ENCODE data around the gene EHF. TPM values are rescaled to one million over a fixed set of nuclear protein-coding genes. Genes with fewer than 3 reads are reported as not detected.

EHF gene
- total and polyA plus RNA-seq, 9 of the 15 experiments (the other 6 are each of a cell fraction or from before 2014, with no cell fraction given) = 0.04 to 0.54 (median 0.37) TPM

DNA sequence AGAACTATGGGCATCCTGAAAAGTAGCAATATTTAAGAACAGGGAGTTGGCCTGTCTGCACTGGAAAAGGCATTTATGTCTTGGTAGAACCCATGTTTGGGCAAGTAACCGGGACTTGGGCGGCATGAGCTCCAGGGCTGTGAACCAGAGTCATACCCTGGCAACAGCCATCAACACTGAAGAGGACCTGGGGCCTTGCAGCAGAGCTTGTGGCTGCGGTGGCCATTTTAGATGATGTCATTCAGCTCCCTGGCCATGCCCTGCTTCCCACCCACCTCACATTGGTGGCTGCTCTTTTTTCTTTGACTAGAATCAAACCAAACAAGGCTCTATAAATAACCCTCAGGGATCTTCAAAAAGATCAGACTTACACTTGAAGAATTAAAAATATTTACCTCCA lies 26.6 kb downstream of the EHF start (continued):
- TF ChIP-seq, protein P1, sequence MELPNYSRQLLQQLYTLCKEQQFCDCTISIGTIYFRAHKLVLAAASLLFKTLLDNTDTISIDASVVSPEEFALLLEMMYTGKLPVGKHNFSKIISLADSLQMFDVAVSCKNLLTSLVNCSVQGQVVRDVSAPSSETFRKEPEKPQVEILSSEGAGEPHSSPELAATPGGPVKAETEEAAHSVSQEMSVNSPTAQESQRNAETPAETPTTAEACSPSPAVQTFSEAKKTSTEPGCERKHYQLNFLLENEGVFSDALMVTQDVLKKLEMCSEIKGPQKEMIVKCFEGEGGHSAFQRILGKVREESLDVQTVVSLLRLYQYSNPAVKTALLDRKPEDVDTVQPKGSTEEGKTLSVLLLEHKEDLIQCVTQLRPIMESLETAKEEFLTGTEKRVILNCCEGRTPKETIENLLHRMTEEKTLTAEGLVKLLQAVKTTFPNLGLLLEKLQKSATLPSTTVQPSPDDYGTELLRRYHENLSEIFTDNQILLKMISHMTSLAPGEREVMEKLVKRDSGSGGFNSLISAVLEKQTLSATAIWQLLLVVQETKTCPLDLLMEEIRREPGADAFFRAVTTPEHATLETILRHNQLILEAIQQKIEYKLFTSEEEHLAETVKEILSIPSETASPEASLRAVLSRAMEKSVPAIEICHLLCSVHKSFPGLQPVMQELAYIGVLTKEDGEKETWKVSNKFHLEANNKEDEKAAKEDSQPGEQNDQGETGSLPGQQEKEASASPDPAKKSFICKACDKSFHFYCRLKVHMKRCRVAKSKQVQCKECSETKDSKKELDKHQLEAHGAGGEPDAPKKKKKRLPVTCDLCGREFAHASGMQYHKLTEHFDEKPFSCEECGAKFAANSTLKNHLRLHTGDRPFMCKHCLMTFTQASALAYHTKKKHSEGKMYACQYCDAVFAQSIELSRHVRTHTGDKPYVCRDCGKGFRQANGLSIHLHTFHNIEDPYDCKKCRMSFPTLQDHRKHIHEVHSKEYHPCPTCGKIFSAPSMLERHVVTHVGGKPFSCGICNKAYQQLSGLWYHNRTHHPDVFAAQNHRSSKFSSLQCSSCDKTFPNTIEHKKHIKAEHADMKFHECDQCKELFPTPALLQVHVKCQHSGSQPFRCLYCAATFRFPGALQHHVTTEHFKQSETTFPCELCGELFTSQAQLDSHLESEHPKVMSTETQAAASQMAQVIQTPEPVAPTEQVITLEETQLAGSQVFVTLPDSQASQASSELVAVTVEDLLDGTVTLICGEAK (IDR thresholded peaks at IDR 0.05) = no peak
- TF ChIP-seq, protein P1 (CRISPR knock-in tag; IDR thresholded peaks at IDR 0.05) = no peak
- TF ChIP-seq, protein P2, sequence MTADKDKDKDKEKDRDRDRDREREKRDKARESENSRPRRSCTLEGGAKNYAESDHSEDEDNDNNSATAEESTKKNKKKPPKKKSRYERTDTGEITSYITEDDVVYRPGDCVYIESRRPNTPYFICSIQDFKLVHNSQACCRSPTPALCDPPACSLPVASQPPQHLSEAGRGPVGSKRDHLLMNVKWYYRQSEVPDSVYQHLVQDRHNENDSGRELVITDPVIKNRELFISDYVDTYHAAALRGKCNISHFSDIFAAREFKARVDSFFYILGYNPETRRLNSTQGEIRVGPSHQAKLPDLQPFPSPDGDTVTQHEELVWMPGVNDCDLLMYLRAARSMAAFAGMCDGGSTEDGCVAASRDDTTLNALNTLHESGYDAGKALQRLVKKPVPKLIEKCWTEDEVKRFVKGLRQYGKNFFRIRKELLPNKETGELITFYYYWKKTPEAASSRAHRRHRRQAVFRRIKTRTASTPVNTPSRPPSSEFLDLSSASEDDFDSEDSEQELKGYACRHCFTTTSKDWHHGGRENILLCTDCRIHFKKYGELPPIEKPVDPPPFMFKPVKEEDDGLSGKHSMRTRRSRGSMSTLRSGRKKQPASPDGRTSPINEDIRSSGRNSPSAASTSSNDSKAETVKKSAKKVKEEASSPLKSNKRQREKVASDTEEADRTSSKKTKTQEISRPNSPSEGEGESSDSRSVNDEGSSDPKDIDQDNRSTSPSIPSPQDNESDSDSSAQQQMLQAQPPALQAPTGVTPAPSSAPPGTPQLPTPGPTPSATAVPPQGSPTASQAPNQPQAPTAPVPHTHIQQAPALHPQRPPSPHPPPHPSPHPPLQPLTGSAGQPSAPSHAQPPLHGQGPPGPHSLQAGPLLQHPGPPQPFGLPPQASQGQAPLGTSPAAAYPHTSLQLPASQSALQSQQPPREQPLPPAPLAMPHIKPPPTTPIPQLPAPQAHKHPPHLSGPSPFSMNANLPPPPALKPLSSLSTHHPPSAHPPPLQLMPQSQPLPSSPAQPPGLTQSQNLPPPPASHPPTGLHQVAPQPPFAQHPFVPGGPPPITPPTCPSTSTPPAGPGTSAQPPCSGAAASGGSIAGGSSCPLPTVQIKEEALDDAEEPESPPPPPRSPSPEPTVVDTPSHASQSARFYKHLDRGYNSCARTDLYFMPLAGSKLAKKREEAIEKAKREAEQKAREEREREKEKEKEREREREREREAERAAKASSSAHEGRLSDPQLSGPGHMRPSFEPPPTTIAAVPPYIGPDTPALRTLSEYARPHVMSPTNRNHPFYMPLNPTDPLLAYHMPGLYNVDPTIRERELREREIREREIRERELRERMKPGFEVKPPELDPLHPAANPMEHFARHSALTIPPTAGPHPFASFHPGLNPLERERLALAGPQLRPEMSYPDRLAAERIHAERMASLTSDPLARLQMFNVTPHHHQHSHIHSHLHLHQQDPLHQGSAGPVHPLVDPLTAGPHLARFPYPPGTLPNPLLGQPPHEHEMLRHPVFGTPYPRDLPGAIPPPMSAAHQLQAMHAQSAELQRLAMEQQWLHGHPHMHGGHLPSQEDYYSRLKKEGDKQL (CRISPR knock-in tag; IDR thresholded peaks at IDR 0.05; ENCODE audit: borderline replicate concordance) = no peak
- TF ChIP-seq SMAD3 (CRISPR knock-in tag; conservative IDR thresholded peaks at IDR 0.05) (no peak), NRF1 (conservative IDR thresholded peaks at IDR 0.05 in 1 of 2, IDR thresholded peaks at IDR 0.05 in 1 of 2) (no peak), PHF20 (IDR thresholded peaks at IDR 0.05; ENCODE audit: partially characterized antibody) (no peak), GABPB2 (CRISPR knock-in tag; conservative IDR thresholded peaks at IDR 0.05) (no peak), ZFX (CRISPR knock-in tag; IDR thresholded peaks at IDR 0.05) (0 out of 2 replicates have a peak, but pooled peaks have one; percentile 16), SMARCE1 (IDR thresholded peaks at IDR 0.05) (no peak), FOXK1 (CRISPR knock-in tag; IDR thresholded peaks at IDR 0.05; ENCODE audit: borderline replicate concordance) (no peak), MECOM (CRISPR knock-in tag; IDR thresholded peaks at IDR 0.05) (no peak), MCM7 (IDR thresholded peaks at IDR 0.05) (no peak), ZNF551 (CRISPR knock-in tag; IDR thresholded peaks at IDR 0.05) (no peak)
- TF ChIP-seq, protein P3, sequence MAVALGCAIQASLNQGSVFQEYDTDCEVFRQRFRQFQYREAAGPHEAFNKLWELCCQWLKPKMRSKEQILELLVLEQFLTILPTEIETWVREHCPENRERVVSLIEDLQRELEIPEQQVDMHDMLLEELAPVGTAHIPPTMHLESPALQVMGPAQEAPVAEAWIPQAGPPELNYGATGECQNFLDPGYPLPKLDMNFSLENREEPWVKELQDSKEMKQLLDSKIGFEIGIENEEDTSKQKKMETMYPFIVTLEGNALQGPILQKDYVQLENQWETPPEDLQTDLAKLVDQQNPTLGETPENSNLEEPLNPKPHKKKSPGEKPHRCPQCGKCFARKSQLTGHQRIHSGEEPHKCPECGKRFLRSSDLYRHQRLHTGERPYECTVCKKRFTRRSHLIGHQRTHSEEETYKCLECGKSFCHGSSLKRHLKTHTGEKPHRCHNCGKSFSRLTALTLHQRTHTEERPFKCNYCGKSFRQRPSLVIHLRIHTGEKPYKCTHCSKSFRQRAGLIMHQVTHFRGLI (CRISPR knock-in tag; IDR thresholded peaks at IDR 0.05) = no peak

Measured in K562 (cell line).